NCI-H1048 (cell line): ENCODE measurements around the gene GVQW3.

Experiments
- DNase-seq: peaks from one replicate; lab custom pipeline; 2025; lab: John Stamatoyannopoulos, UW

GVQW3 gene

GRCh38 chr11:76445121-76446084 lies 64.3 kb downstream of the GVQW3 start:
- peak; percentile 27 for DNase-seq

- no peak for DNase-seq
Measured at GRCh38 chr11:76448506-76448905, 67.4 kb downstream of the GVQW3 start.

GRCh38 chr11:76453248-76453647 lies 72.1 kb downstream of the GVQW3 start:
- no peak for DNase-seq

- DNase-seq, result no peak
Measured at GRCh38 chr11:76455331-76455730, 74.2 kb downstream of the GVQW3 start.

GRCh38 chr11:76455931-76456330 lies 74.8 kb downstream of the GVQW3 start:
- DNase-seq, result no peak

- no peak for DNase-seq
Measured at GRCh38 chr11:76456571-76456970, 75.4 kb downstream of the GVQW3 start.
